HL-60 (cell line): ENCODE measurements around the gene CREB5.

Source experiments
- DNase-seq, 2 experiments: peaks; one replicate each; pipeline ENCODE4 v3.0.0-alpha.2; 2010 to 2020; ENCODE audit warnings: low read depth in 1 of 2, low spot score in 1 of 2
- H3K27ac ChIP-seq: fragments of 250-450 bp; sonication (Bioruptor Pico); replicated peaks from 2 replicates; pipeline ENCODE4 v1.5.1; 2020; ENCODE audit warnings: mild to moderate bottlenecking, moderate library complexity
- H3K27me3 ChIP-seq: fragments of 250-450 bp; sonication (Bioruptor Pico); 2 replicates; pipeline ENCODE4 v1.5.1; 2021; ENCODE audit warnings: mild to moderate bottlenecking, moderate library complexity; ENCODE audit not compliant: insufficient read depth, poor library complexity, severe bottlenecking
- H3K4me3 ChIP-seq: replicated peaks from 2 replicates; pipeline ENCODE4 v1.5.1; 2011; ENCODE audit warnings: mild to moderate bottlenecking, control low read depth, low read length; ENCODE audit not compliant: insufficient read depth
- CTCF ChIP-seq: IDR thresholded peaks from one replicate; pipeline ENCODE4 v1.5.1; 2011; ENCODE audit warnings: low read length, control low read depth, inconsistent platforms; ENCODE audit not compliant: insufficient read depth
- GABPA ChIP-seq: IDR thresholded peaks from 2 replicates; pipeline ENCODE4 v1.6.1; 2012; ENCODE audit warnings: low read depth
- POLR2AphosphoS5 ChIP-seq: IDR thresholded peaks from 2 replicates; pipeline ENCODE4 v1.6.1; 2012; ENCODE audit warnings: low read depth
- REST ChIP-seq: IDR thresholded peaks from 2 replicates; pipeline ENCODE4 v1.6.1; 2012; ENCODE audit warnings: low read depth; ENCODE audit not compliant: insufficient replicate concordance
- SPI1 ChIP-seq: IDR thresholded peaks from 2 replicates; pipeline ENCODE4 v1.6.1; 2012; ENCODE audit warnings: low read depth, mild to moderate bottlenecking, borderline replicate concordance

The CREB5 gene

GRCh38 chr7:28479507-28479947, 67.2 kb downstream of the CREB5 start:
- no peak overlapping the region for H3K4me3 ChIP-seq
- DNase-seq = no peak
- no peak overlapping the region for H3K27ac ChIP-seq
- no peak for TF ChIP-seq CTCF
- TF ChIP-seq REST = no peak
- TF ChIP-seq SPI1 = no peak
- no peak for TF ChIP-seq GABPA
- no peak for TF ChIP-seq POLR2AphosphoS5
- H3K27me3 ChIP-seq = peaks cover 9% of the 10 kb centered on the region

GRCh38 chr7:28480595-28480994, 68.3 kb downstream of the CREB5 start:
- TF ChIP-seq CTCF (no peak), REST (no peak), GABPA (no peak), SPI1 (no peak), POLR2AphosphoS5 (no peak)
- Histone ChIP-seq H3K4me3 (no peak overlapping the region), H3K27me3 (peaks cover 12% of the 10 kb centered on the region), H3K27ac (no peak overlapping the region)
- no peak for DNase-seq

GRCh38 chr7:28481091-28481926, 69.0 kb downstream of the CREB5 start:
- no peak overlapping the region for H3K4me3 ChIP-seq
- DNase-seq = no peak
- no peak overlapping the region for H3K27ac ChIP-seq
- TF ChIP-seq POLR2AphosphoS5 = no peak
- no peak for TF ChIP-seq GABPA
- TF ChIP-seq SPI1 = no peak
- TF ChIP-seq CTCF = no peak
- TF ChIP-seq REST = no peak
- H3K27me3 ChIP-seq = peaks cover 12% of the 10 kb centered on the region
